Thymus (tissue), 11 donors: ENCODE measurements around the gene PTHLH. TPM values are rescaled to one million over a fixed set of nuclear protein-coding genes. Genes with fewer than 3 reads are reported as not detected.

Source experiments
- DNase-seq, 9 donors: peaks; one replicate each; pipeline ENCODE4 v3.0.0-alpha.2; 2013; ENCODE audit warnings: low spot score in 9 of 9, low read depth in 6 of 9, missing footprints in 1 of 9
- H3K27ac ChIP-seq, 2 donors: one replicate each; pipeline ENCODE4 v1.5.1; 2013; ENCODE audit warnings: control low read depth in 1 of 2, low read depth in 1 of 2, low read length in 1 of 2, mild to moderate bottlenecking in 1 of 2, moderate library complexity in 1 of 2
- H3K27me3 ChIP-seq, 2 donors: one replicate each; pipeline ENCODE4 v1.5.1; 2013; ENCODE audit warnings: low read length in 1 of 2; ENCODE audit not compliant: control insufficient read depth in 2 of 2, insufficient read depth in 1 of 2
- H3K36me3 ChIP-seq, 2 donors: one replicate each; pipeline ENCODE4 v1.5.1; 2013; ENCODE audit warnings: low read length in 1 of 2, mild to moderate bottlenecking in 1 of 2, moderate library complexity in 1 of 2; ENCODE audit not compliant: control insufficient read depth in 2 of 2, insufficient read depth in 2 of 2
- H3K4me1 ChIP-seq, 2 donors: one replicate each; pipeline ENCODE4 v1.5.1; 2013; ENCODE audit warnings: low read length in 2 of 2; ENCODE audit not compliant: control insufficient read depth in 2 of 2, insufficient read depth in 2 of 2
- H3K4me3 ChIP-seq, 2 donors: one replicate each; pipeline ENCODE4 v1.5.1; 2013; ENCODE audit warnings: low read length in 2 of 2, control low read depth in 1 of 2, mild to moderate bottlenecking in 1 of 2
- H3K9me3 ChIP-seq, 2 donors: one replicate each; pipeline ENCODE4 v1.5.1; 2013; ENCODE audit warnings: low read length in 1 of 2, mild to moderate bottlenecking in 1 of 2; ENCODE audit not compliant: control insufficient read depth in 2 of 2, insufficient read depth in 1 of 2
- WGBS: extraction: QIAGEN DNeasy Blood & Tissue Kit; methylation state at CpG from one replicate; pipeline ENCODE4 v1.1.7; 2013; 5-methylcytosine and 5-hydroxymethylcytosine counted together
- polyA plus RNA-seq: library from polyadenylated mRNA; stranded (reverse); fragments of 200-250 nt; gene quantifications from one replicate; pipeline ENCODE4 v1.2.3, GENCODE V29; 2013
- total RNA-seq: library from RNA; stranded (reverse); fragments of 120-200 nt; gene quantifications from one replicate; pipeline ENCODE4 v1.2.4, GENCODE V29; 2013
- donor health status: healthy.

PTHLH gene
- total and polyA plus RNA-seq, 2 donors = 0.30 to 0.57 TPM

- DNase-seq = no peak
- WGBS = 91% methylated on average over 4 of the region's 4 CpGs
These were observed 58.4 kb downstream of the PTHLH start for GRCh38 chr12:27913999-27914614.

GRCh38 chr12:27911397-27911796, 61.1 kb downstream of the PTHLH start:
- Histone ChIP-seq H3K4me3 (no peak overlapping the region), H3K27me3 (no peaks in the 10 kb centered on the region), H3K4me1 (no peaks in the 10 kb centered on the region), H3K9me3 (no peaks in the 10 kb centered on the region), H3K27ac (no peak overlapping the region), H3K36me3 (no peaks in the 10 kb centered on the region)
- 90% methylated on average over 3 of the region's 3 CpGs for WGBS
- DNase-seq = no peak

More at GRCh38 chr12:27913999-27914614, 58.4 kb downstream of the PTHLH start:
- H3K9me3 ChIP-seq = no peaks in the 10 kb centered on the region
- no peaks in the 10 kb centered on the region for H3K36me3 ChIP-seq
- H3K4me3 ChIP-seq = no peak overlapping the region
- no peak overlapping the region for H3K27ac ChIP-seq
- no peaks in the 10 kb centered on the region for H3K4me1 ChIP-seq
- H3K27me3 ChIP-seq = no peaks in the 10 kb centered on the region

Other genes starting within 250 kb of the PTHLH start
- 9.0 TPM for gene KLHL42, start 192.5 kb downstream of the PTHLH start, total RNA-seq
- gene KLHL42, start 192.5 kb downstream of the PTHLH start, polyA plus RNA-seq = 8.8 TPM
- 0.14 TPM for gene MANSC4, start 192.5 kb downstream of the PTHLH start, total RNA-seq
- 0.11 TPM for gene MANSC4, start 192.5 kb downstream of the PTHLH start, polyA plus RNA-seq
- 60.2 TPM for gene CCDC91, start 217.7 kb upstream of the PTHLH start, total RNA-seq
- gene CCDC91, start 217.7 kb upstream of the PTHLH start, polyA plus RNA-seq = 34.7 TPM